IMR-90 (cell line): ENCODE data around the gene LUZP2.

Experiments used
- CHD1 ChIP-seq: IDR thresholded peaks from 2 replicates; pipeline ENCODE4 v1.6.1; 2012; ENCODE audit warnings: low read depth, low read length, improper control_type of control experiment
- CTCF ChIP-seq: conservative IDR thresholded peaks from 2 replicates; pipeline ENCODE4 v1.5.1; 2012; ENCODE audit warnings: mild to moderate bottlenecking, low read depth, low read length, improper control_type of control experiment
- POLR2A ChIP-seq: IDR thresholded peaks from 2 replicates; pipeline ENCODE4 v1.6.1; 2012; ENCODE audit warnings: mild to moderate bottlenecking, low read depth, low read length
- RAD21 ChIP-seq: IDR thresholded peaks from 2 replicates; pipeline ENCODE4 v1.6.1; 2012; ENCODE audit warnings: low read length, improper control_type of control experiment

DNA sequence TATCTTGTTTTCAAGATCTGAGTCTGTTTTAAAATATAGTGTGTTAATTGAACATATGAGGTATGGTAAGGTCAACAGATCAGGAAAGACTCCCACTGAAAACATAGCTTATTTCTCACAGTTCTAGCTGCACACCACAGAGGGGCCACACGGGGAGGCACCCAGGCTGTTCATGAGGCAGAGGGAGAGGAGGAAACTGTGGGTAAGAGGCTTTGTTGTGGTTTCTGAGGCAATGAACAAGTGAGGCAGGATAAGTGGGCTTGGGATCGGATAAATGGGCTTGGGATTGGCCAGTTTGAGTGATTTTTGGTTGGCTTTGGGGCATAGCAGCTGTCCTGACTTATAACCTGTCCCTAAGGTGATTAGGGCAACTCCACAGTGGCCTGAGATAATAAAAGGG lies 242.1 kb downstream of the LUZP2 start:
- TF ChIP-seq POLR2A = no peak
- no peak for TF ChIP-seq CHD1
- TF ChIP-seq CTCF = no peak
- no peak for TF ChIP-seq RAD21
